Measurements from ENCODE around the gene ARHGAP24. TPM values are rescaled to one million over a fixed set of nuclear protein-coding genes. Genes with fewer than 3 reads are reported as not detected.

The ARHGAP24 gene
- total RNA-seq, 6 experiments from 2014 or later, result 4.0 to 7.3 (median 6.1) TPM

- H3K27me3 ChIP-seq, result no peaks in the 10 kb centered on the region
- ATAC-seq (no peak), DNase-seq (no peak)
- no peak overlapping the region for H3K27ac ChIP-seq
- H3K4me3 ChIP-seq, result no peak overlapping the region
- no peaks in the 10 kb centered on the region for H3K36me3 ChIP-seq
- H3K9me3 ChIP-seq, result no peaks in the 10 kb centered on the region
- H3K4me1 ChIP-seq, result no peaks in the 10 kb centered on the region
- TF ChIP-seq POLR2A (IDR thresholded peaks at IDR 0.05) (no peak), CTCF (IDR thresholded peaks at IDR 0.05) (no peak)
- WGBS (ENCODE audit: insufficient coverage, low coverage, low lambda C conversion rate, missing lambda C conversion rate), result 14% methylated on average over 1 of the region's 1 CpG
- intact Hi-C loops (cut with DNase I), result no loop called here
Observed at GRCh38 chr4:85587952-85588351, 113.0 kb downstream of the ARHGAP24 start.

- H3K4me1 ChIP-seq, result no peaks in the 10 kb centered on the region
- no peak for TF ChIP-seq POLR2A (IDR thresholded peaks at IDR 0.05)
- TF ChIP-seq CTCF (IDR thresholded peaks at IDR 0.05), result no peak
- WGBS (ENCODE audit: insufficient coverage, low coverage, low lambda C conversion rate, missing lambda C conversion rate), result 47% methylated on average over 3 of the region's 3 CpGs
- ATAC-seq, result no peak
- intact Hi-C loops (cut with DNase I), result no loop called here
- H3K9me3 ChIP-seq, result no peaks in the 10 kb centered on the region
- H3K27me3 ChIP-seq, result no peaks in the 10 kb centered on the region
- H3K36me3 ChIP-seq, result no peaks in the 10 kb centered on the region
- no peak overlapping the region for H3K4me3 ChIP-seq
- no peak for DNase-seq
- no peak overlapping the region for H3K27ac ChIP-seq
Observed at GRCh38 chr4:85591406-85592098, 116.6 kb downstream of the ARHGAP24 start.

GRCh38 chr4:85595098-85595775, 120.3 kb downstream of the ARHGAP24 start:
- Histone ChIP-seq H3K36me3 (no peaks in the 10 kb centered on the region), H3K27me3 (no peaks in the 10 kb centered on the region), H3K27ac (no peak overlapping the region), H3K4me1 (no peaks in the 10 kb centered on the region), H3K4me3 (no peak overlapping the region), H3K9me3 (no peaks in the 10 kb centered on the region)
- intact Hi-C loops (cut with DNase I), result no loop called here
- no peak for TF ChIP-seq POLR2A (IDR thresholded peaks at IDR 0.05)
- TF ChIP-seq CTCF (IDR thresholded peaks at IDR 0.05), result no peak
- ATAC-seq (no peak), DNase-seq (no peak)
- WGBS (ENCODE audit: insufficient coverage, low coverage, low lambda C conversion rate, missing lambda C conversion rate), result 45% methylated on average over 6 of the region's 6 CpGs

- intact Hi-C loops (cut with DNase I), result no loop called here
- WGBS (ENCODE audit: insufficient coverage, low coverage, low lambda C conversion rate, missing lambda C conversion rate), result 38% methylated on average over 1 of the region's 1 CpG
- Histone ChIP-seq H3K27ac (no peak overlapping the region), H3K27me3 (no peaks in the 10 kb centered on the region), H3K4me3 (no peak overlapping the region), H3K4me1 (no peaks in the 10 kb centered on the region), H3K36me3 (no peaks in the 10 kb centered on the region), H3K9me3 (no peaks in the 10 kb centered on the region)
- TF ChIP-seq POLR2A (IDR thresholded peaks at IDR 0.05), result no peak
- no peak for TF ChIP-seq CTCF (IDR thresholded peaks at IDR 0.05)
- ATAC-seq (no peak), DNase-seq (no peak)
Observed at GRCh38 chr4:85595796-85596559, 121.0 kb downstream of the ARHGAP24 start.

All from right lobe of liver (tissue), 6 donors.